Measurements from ENCODE around the gene DIPK2B.

DIPK2B gene

DNA sequence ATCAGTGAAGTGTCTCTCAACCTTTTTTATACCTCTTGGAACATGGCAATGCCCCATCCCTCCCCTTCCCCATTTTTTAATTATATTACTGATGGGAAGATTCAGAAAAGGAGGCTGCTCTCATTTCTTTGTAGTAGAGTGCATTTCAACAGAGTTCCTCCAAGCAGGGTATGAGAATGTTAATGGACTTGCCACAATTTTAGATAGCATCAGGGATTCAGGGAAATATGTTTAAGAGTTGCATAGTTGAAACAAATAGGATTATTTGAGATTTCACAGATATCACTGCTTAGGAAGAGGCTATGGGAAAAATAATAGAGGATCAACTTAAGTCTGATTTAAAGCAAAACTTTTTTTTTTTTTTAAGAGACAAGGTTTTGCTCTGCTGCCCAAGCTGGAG lies 46.2 kb downstream of the DIPK2B start:
- no peak for DNase-seq

DNA sequence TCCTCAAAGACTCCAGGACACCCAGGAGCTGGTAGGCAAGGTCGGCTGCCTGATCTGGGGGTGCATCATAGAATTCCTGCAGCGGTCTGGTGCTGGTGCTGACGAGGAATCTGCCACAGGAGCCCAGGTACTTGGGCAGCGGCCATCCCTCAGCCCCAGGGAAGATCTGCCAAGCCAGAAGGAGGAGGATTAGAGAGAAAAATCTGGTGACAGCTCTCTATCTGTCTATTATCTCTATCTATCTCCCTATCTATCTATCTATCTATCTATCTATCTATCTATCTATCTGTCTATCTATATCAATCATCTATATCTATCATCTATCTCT lies 46.7 kb downstream of the DIPK2B start:
- no peak for DNase-seq

All from NCI-H1105 (cell line).